NCI-H1417 treated with DMSO at 0.1 percent for 48 hours (cell line): ENCODE measurements around the gene MLLT10.

Experiments used
- DNase-seq: peaks from one replicate; lab custom pipeline; 2025; lab: John Stamatoyannopoulos, UW

MLLT10 gene

GRCh38 chr10:21517134-21518031 lies 16.6 kb upstream of the MLLT10 start:
- no peak for DNase-seq

GRCh38 chr10:21518149-21518640 lies 15.8 kb upstream of the MLLT10 start:
- DNase-seq: peak; percentile 64

- DNase-seq: no peak
These were observed 15.2 kb upstream of the MLLT10 start for GRCh38 chr10:21518641-21519396.

- no peak for DNase-seq
These were observed 14.6 kb upstream of the MLLT10 start for GRCh38 chr10:21519397-21519933.

GRCh38 chr10:21519941-21520436 lies 14.0 kb upstream of the MLLT10 start:
- no peak for DNase-seq

DNA sequence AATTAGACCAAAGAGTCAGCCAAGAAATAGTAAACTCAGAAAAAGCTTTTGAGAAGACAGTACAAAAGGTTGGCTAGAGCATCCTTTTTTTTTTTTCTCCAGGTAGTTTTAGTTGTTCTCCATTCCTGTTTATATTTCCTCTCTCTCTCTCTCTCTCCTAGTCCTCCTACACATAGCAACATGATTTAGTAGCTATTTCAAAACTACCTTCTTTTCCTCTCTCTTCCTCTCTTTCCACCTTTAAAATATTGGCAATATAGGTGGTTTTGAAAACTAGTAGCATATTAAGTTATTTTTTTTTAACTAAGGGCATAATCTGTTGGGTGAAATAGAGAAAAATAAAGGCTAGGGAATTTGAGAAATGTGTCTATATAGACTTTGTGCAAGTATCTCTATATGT lies 13.5 kb upstream of the MLLT10 start:
- no peak for DNase-seq

DNA sequence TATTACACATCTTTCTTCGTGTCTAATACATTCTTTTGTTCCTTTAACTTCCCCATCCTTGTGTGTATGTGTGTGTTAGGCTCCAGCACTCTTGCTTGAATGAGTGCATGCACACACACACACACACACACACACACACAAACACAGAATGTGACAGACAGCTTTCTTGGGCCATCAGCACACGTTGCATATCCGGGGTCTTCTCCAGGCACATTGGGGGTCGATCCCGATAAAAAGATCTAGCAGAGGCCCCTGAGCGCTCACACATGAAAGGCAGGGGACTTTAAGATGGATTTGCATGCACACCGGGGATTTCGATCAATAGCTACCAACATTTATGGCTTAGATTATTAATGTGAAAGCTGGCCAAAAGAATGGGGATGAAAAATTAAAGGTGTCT lies 13.1 kb upstream of the MLLT10 start:
- no peak for DNase-seq

- no peak for DNase-seq
These were observed 12.1 kb upstream of the MLLT10 start for GRCh38 chr10:21521751-21522533.

DNA sequence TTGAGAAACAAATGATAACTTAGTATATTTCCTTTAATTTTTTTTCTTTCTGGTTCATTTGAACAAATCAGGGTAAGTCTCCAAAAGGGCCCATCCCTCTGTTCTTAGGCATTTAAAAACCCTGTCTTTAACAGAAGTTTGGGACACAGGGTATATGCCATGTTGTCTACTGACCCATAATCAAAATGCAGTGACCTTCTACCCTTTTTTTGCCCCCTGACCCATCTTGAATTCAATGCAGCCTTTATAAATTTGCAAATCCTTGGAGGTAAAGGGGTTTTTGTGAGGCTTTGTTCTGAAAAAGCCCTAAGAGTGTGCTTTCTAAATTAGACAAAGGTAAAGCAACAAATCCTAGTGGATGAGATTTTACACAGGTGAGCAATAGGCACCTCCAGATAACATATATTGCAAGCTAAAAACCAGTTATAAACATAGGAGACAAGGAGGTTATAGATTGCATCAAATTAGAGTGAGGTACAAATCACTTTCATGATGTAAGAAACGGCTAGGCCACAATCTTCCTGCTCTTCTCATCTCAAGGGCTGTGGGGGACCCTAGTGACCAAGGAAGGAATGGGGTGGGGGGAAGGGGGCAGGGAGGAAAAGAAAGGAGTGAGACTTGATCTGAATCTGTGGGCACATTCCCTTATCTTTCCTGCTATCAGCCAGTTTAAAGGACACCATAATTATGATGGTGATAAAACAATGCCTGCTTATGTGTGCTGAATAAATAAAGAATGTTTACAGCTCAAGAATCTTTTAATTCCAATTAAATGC lies 11.2 kb upstream of the MLLT10 start:
- no peak for DNase-seq

- no peak for DNase-seq
These were observed 10.4 kb upstream of the MLLT10 start for GRCh38 chr10:21523557-21524008.

DNA sequence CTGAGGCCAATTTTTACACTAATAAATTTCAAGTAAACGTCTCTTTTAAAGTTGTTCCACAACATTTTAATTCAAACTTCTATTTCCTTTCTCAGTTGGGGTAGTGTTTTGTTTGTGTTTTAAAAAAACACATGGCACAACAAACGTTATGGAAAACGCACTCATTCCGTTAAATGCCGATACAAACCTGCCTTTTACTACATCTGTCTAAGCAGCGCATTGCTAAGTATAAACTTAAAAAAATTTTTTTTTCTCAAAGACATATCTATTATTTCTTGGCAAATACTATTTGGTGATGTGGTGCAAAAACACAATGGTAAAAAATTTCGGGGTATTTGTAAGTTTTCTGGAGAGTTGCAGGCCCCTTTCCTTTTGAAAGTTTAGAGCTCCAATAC lies 9.9 kb upstream of the MLLT10 start:
- no peak for DNase-seq

DNA sequence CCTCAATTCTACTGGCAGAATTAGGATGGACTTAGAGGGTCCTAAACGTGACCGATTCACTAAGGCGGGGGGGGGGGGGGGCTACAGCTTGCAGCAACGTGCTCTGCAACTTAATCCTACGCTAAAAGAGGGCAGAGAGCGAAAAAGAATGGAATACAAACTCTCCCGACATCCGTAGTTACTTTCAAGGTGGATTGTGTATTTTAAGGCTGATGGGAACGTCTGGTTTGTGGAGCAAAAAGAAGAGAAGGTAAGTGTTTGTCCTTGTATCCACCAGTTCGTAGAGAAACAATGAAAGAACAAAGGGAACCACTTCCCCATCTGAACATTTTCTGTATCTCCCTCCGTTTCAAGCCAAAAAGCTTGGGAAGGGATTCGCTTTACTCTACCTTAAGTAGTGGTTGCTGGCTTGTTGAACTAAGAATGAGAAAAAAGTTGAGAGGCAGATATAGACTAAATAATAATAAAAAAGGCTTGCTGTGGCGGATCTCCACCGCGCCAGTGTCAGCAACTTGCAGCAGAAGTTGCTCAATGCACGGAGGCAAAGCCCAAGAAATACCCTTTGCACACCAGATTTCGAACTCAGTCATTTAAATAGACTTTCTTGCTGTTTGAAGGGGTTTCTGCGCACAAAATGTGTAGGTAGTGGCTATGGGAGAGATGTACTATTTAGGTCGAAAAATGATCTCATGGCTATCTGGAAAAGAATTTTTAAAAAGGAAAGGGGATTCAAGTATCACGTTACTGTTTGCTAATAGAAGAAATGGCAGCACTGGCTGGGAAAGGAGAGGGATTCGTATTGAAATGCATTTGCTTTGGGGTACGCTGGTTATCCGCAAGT lies 9.3 kb upstream of the MLLT10 start:
- DNase-seq: no peak

DNA sequence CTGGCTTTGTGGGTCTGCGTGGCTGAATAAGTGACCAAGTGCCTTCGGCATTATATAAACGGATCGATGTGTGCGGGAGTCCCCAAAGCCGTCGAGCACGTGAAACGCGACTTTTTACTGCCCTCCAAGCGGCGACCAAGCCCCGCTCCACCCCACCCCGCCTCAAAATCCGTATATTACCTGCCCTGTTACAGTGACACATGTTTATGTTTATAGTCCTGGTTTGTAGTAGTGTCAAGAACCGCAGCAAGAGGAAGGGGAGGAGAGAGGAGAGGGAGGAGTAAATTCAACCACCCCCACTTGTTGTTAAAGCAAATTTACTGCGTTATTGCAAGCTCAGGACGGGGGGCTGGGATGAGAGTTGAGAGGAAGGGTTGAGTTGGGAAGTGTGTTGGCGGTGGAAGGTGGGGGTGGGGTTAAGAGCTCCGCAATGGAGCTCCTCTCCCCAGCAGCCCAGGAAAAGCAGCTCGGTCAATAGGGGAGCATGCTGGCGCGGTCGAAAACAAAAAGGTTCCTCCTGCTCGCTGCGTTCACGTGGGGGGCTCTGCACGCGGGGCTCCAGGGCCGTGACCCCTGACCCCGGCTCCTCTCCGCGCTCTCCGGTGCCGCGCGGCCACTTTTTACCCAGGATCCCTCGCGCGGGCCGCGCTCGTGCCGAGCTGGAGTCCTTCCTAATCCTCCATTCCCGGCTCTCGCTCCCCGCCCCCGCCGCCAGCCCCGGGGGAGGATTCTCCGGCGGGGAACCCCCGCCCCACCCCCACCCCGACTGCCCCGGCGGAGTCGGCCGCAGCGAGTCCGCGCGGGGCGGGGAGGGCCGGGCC lies 8.5 kb upstream of the MLLT10 start, which contains the start of gene SKIDA1:
SKIDA1 (minus strand) TSS at position 316 of the 821 bp plus-strand sequence. CDS start 7,860 bp downstream, outside the sequence.
- DNase-seq: peak; percentile 35

- DNase-seq: no peak
These were observed 7.7 kb upstream of the MLLT10 start for GRCh38 chr10:21526188-21526859.

DNA sequence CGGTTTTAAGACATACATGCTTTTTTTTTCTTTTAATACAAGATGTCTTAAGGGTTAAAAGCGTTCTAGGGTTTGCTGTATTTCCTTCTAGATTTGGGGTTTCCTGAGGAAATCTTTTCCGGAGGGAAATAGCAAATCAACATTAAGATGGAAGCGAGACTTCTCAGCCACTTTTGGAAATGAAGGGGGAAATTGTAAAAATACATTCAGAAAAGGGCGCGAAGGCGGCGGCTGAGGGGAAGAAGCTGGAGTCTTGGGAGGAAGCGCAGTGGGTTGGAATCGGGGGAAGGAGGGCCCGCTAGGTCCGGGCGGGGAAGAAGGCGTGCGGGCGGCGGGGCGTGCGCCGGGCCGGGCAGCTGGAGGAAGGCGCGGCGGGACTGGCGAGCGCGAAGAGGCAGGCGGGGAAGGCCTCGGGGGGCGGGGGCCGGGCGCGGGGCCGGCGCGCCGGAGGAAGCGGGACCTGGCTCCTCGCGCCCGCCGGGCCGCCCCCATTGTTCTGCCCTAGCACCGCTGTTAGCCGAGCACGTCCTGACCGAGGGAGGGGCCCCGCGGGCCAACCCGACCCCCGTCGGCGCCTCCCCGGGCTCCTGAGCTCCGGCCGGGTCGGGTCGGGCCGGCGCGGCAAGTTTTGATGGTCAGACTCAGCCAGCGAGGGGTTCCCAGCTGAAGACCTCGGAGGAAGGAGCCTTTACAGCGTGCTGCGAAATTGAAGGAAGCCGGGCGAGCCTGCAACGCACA lies 7.0 kb upstream of the MLLT10 start:
- DNase-seq: no peak

DNA sequence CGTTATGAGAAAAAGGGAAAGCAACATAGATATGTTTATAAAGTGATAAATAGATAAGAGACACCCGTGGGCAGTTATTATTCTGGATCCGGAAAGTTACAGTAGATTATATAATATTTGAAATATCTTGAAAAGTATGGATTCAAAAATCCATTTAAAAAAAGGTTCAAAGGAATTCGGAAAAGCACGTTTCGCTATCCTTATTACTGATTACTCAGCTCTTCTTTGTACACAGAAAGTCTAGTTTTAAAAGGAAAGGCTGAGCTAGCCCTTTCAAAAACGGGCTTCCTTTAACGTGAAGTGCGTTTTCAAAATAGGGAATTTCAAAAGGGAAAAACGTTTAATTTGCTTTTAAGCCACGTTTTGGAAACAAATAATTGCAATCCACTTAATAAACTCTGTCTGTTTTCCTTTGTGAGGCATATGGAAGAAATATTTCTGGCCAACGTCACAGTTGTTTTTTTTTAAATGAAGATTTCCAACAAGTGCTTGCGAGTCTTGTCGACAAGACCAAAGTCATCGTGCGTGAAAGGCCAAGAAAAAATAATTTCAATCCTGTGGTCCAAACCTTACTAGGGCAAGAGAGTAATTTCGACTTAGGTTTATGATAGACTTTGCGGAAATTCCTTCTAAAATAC lies 6.3 kb upstream of the MLLT10 start:
- no peak for DNase-seq
